Muscle layer of colon (tissue), 2 donors: ENCODE data around the gene PLCZ1.
"Not testable (repeated sequence)": the region's sequence is repeated elsewhere in the genome, so short reads cannot be mapped to it uniquely, and the experiment has no call there.

ENCODE experiments used
- H3K27ac ChIP-seq: one replicate; pipeline ENCODE4 v1.7.0; 2013; ENCODE audit warnings: low read depth, mild to moderate bottlenecking, low read length, moderate library complexity
- H3K27me3 ChIP-seq, 2 donors: one replicate each; pipeline ENCODE4 v1.7.0; 2013; ENCODE audit warnings: low read length in 2 of 2, mild to moderate bottlenecking in 2 of 2; ENCODE audit not compliant: insufficient read depth in 2 of 2, control insufficient read depth in 1 of 2
- H3K36me3 ChIP-seq: one replicate; pipeline ENCODE4 v1.7.0; 2013; ENCODE audit warnings: mild to moderate bottlenecking, low read length; ENCODE audit not compliant: insufficient read depth
- H3K4me1 ChIP-seq: one replicate; pipeline ENCODE4 v1.7.0; 2013; ENCODE audit warnings: mild to moderate bottlenecking, low read length; ENCODE audit not compliant: insufficient read depth
- H3K4me3 ChIP-seq, 2 donors: one replicate each; pipeline ENCODE4 v1.7.0; 2013; ENCODE audit warnings: low read length in 2 of 2, low read depth in 1 of 2, mild to moderate bottlenecking in 1 of 2, moderate library complexity in 1 of 2
- H3K9ac ChIP-seq: one replicate; pipeline ENCODE4 v1.7.0; 2013; ENCODE audit warnings: low read length
- H3K9me3 ChIP-seq: one replicate; pipeline ENCODE4 v1.7.0; 2013; ENCODE audit warnings: mild to moderate bottlenecking, low read length
- donor health status: abdominal sarcoma.
- donor health status: Adenocarcinoma of cecum.

Gene PLCZ1, protein sequence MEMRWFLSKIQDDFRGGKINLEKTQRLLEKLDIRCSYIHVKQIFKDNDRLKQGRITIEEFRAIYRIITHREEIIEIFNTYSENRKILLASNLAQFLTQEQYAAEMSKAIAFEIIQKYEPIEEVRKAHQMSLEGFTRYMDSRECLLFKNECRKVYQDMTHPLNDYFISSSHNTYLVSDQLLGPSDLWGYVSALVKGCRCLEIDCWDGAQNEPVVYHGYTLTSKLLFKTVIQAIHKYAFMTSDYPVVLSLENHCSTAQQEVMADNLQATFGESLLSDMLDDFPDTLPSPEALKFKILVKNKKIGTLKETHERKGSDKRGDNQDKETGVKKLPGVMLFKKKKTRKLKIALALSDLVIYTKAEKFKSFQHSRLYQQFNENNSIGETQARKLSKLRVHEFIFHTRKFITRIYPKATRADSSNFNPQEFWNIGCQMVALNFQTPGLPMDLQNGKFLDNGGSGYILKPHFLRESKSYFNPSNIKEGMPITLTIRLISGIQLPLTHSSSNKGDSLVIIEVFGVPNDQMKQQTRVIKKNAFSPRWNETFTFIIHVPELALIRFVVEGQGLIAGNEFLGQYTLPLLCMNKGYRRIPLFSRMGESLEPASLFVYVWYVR

DNA sequence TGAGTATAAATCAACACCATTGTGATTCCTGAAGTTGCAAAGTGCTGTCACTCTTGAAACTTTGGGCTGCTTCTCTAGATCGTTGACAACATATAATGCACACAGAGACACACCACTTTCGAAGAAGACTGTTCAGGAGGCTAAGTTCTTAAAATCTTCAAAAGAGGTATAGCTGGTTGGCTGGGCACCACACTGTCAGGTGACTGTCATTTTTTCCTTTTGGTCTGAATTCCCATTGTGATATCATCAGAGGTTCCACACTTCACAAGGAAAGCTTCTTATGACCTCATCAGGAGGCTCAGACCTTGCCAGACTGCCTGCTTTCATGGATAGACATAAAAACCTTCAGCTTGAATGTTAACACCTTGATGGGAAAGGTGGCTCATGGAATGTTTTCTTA, at the start of gene PLCZ1, which contains the start of gene CAPZA3:
Gene PLCZ1, minus strand, starts transcription at position 194 of the 400 bp plus-strand sequence. CDS start 641 bp downstream, outside the sequence.
Gene CAPZA3, plus strand, starts transcription at position 301 of the 400 bp plus-strand sequence. CDS start 150 bp downstream, outside the sequence.
- Histone ChIP-seq H3K4me1 (no peaks in the 10 kb centered on the region), H3K27me3 (no peaks in the 10 kb centered on the region), H3K4me3 (no peak within 1 kb of the TSS), H3K36me3 (no peaks in the 10 kb centered on the region), H3K9ac (no peak within 1 kb of the TSS), H3K27ac (no peak within 1 kb of the TSS), H3K9me3 (no peaks in the 10 kb centered on the region)

DNA sequence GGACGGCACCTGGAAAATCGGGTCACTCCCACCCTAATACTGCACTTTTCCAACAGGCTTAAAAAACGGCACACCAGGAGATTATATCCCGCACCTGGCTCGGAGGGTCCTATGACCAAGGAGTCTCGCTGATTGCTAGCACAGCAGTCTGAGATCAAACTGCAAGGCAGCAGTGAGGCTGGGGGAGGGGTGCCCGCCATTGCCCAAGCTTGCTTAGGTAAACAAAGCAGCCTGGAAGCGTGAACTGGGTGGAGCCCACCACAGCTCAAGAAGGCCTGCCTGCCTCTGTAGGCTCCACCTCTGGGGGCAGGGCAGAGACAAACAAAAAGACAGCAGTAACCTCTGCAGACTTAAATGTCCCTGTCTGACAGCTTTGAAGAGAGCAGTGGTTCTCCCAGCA, 47.7 kb upstream of the PLCZ1 start:
- H3K36me3 ChIP-seq, H3K4me1 ChIP-seq, H3K27ac ChIP-seq, H3K27me3 ChIP-seq, H3K4me3 ChIP-seq, H3K9ac ChIP-seq, H3K9me3 ChIP-seq: not testable (repeated sequence)

DNA sequence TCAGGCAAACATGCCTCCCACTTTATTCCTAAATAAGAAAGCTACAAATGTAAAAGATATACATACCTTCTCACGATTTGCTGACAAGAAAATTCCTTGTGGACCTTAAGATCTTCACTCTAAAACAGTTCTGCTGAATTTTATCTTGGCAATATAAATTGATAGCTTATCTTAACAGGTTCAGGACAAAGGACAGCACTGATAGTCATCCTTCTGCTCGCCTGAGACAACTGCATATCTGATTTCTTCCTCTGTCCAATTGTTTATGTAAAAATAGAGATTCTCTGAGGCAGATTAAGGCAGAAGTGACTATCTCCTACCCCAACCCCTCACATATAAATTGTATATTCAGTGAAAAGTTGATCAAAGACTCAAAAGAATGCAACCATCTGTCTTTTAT, 45.0 kb upstream of the PLCZ1 start:
- H3K9me3 ChIP-seq: no peaks in the 10 kb centered on the region
- H3K4me1 ChIP-seq: no peaks in the 10 kb centered on the region
- no peaks in the 10 kb centered on the region for H3K27me3 ChIP-seq
- H3K4me3 ChIP-seq: no peak overlapping the region
- no peak overlapping the region for H3K27ac ChIP-seq
- no peak overlapping the region for H3K9ac ChIP-seq
- no peaks in the 10 kb centered on the region for H3K36me3 ChIP-seq

DNA sequence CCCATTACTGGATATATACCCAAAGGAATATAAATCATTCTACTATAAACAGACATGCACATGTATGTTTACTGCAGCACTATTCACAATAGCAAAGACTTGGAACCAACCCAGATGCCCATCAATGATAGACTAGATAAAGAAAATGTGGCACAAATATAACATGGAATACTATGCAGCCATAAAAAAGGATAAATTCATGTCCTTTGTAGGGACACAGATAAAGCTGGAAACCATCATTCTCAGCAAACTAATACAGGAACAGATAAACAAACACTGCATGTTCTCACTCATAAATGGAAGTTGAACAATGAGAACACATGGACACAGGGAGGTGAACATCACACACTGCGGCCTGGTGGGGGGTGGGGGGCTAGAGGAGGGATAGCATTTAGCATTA, 28.7 kb upstream of the PLCZ1 start:
- not testable (repeated sequence) for H3K4me3 ChIP-seq, H3K27ac ChIP-seq, H3K36me3 ChIP-seq, H3K9ac ChIP-seq, H3K9me3 ChIP-seq, H3K4me1 ChIP-seq, H3K27me3 ChIP-seq

DNA sequence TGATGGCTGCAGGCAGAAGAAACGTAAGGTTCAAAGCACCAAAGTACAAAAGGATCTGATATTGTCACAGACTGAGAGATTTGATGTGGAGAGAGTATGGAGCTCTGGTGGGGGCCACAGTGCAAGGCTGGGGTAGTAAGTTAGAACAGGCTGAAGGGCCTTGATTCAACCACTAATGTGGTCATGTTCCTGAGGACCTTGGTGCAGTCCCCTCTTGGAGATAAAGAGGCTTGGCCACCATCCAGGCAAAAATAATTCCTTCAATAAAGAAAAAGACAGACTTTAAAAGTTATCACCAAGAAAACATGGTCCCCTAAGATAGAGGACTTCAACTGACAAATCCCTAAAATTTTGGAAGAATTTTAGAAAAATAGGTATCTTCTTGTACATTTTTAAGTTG, 17.5 kb upstream of the PLCZ1 start:
- Histone ChIP-seq H3K27ac (no peak overlapping the region), H3K36me3 (no peaks in the 10 kb centered on the region), H3K4me3 (no peak overlapping the region), H3K9ac (no peak overlapping the region), H3K9me3 (no peaks in the 10 kb centered on the region), H3K27me3 (no peaks in the 10 kb centered on the region), H3K4me1 (peaks cover 7% of the 10 kb centered on the region)

DNA sequence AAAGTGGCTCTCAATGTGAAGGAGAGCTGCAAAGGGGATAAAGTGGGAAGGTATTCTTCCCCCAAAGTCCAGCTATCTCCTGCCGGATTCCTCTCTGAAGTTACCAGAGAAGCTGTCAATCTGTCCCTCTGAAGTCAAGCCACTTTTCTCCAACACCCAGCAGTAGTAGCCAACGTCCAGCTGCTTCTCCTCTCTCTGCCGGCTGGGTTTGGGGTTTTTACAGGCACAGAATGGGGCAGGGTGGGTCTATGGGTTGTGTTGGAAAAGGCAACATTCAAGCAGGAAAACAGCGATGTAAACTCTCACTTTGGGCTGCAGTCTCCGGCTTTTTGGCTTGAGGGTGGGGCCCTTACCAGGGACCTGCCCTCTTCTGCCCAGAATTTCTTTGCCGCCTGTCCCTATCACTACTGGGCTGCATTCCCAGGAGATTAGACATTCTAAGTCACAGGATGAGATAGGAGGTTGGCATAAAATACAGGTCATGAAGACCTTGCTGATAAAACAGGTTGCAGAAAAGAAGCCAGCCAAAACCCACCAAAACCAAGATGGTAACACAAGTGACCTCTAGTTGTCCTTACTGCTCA, 16.4 kb upstream of the PLCZ1 start:
- Histone ChIP-seq H3K27me3 (no peaks in the 10 kb centered on the region), H3K9ac (no peak overlapping the region), H3K4me1 (peaks cover 7% of the 10 kb centered on the region), H3K36me3 (no peaks in the 10 kb centered on the region), H3K27ac (no peak overlapping the region), H3K4me3 (no peak overlapping the region), H3K9me3 (no peaks in the 10 kb centered on the region)

DNA sequence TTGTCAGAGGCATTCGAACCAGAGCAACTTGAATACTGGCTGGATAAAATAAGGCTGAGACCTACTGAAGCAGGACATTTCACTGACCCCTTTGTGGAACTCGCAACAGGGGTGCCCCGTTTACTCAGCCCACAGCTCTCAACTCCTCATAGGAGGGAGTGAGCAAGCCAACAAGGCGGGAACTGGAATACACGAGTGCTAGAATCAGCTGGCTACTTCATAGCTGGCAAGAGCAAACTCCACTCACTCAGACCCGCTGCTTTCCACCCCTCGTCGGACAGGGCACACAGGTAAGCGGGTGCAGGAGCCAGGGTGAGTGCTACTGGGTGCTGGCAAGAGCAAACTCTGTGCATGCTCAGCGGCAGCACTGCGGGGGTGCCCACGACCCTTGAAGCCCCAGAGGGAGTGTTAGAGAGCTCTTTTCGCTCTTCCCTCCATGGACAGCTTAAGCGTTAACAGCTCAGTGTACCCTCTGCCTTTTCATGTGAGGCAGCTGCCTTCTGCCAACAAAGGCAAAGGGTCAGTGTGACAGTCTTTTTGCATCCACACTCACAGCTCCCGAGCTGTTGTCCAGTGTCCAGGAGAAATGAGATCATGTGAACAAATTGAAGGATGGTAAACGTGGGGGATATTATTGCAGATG, 15.8 kb upstream of the PLCZ1 start:
- Histone ChIP-seq H3K4me3 (no peak overlapping the region), H3K27ac (no peak overlapping the region)

DNA sequence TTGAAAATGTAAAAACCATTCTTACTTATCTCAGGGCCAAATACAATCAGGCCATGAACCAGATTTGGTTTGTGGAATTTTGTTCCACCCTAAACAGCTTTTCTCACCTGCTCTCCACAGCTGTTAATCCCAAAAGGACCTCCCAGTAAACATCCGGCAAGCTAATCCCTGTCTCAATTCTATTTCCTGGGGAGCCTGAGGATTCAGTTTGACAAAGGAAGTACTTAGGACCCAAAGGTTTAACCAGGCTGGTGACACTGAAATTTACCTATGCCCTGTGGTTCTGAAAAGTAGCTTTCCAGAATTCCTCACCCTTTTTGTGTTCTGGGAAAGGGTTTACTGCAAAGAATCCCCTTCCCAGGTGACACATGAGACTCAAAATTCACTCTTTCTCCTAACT, 15.1 kb upstream of the PLCZ1 start:
- Histone ChIP-seq H3K27ac (no peak overlapping the region), H3K27me3 (no peaks in the 10 kb centered on the region), H3K4me1 (peaks cover 7% of the 10 kb centered on the region), H3K36me3 (no peaks in the 10 kb centered on the region), H3K9me3 (no peaks in the 10 kb centered on the region), H3K9ac (no peak overlapping the region), H3K4me3 (no peak overlapping the region)

More for the DNA sequence above, 15.8 kb upstream of the PLCZ1 start:
- Histone ChIP-seq H3K4me1 (peaks cover 7% of the 10 kb centered on the region), H3K9ac (no peak overlapping the region), H3K36me3 (no peaks in the 10 kb centered on the region), H3K9me3 (no peaks in the 10 kb centered on the region), H3K27me3 (no peaks in the 10 kb centered on the region)

DNA sequence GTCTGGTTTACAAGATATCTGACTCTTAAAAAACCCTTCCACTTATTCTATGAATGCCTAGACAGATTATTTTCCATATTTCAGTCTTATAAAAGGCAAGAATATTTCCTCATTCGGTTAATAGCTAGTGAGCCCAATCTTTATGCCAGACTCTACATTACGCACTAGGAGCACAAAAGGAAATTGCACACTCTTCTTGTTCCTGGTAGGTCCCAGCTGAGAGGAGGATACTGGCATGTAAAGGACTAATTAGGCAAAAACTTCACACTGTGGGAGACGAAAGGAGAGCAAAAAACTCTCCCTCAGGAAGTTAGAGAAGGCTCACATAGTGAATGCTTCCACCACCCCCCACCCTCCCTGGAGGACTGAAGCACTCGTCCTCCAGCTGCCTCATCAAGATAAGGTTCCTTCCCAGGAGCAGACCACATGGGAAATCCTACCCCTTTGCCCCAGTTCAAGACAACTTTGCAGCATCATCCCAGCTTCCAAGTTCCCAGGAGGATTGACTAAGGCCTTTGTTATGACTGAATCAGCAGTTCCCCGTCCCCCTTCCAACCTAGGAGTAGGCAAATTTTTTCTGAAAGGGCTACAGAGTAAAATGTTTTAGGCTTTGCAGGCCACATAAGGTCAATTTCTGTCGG, 14.6 kb upstream of the PLCZ1 start:
- Histone ChIP-seq H3K4me3 (no peak overlapping the region), H3K9me3 (no peaks in the 10 kb centered on the region), H3K9ac (no peak overlapping the region), H3K27me3 (no peaks in the 10 kb centered on the region), H3K27ac (no peak overlapping the region), H3K36me3 (no peaks in the 10 kb centered on the region), H3K4me1 (peaks cover 7% of the 10 kb centered on the region)

DNA sequence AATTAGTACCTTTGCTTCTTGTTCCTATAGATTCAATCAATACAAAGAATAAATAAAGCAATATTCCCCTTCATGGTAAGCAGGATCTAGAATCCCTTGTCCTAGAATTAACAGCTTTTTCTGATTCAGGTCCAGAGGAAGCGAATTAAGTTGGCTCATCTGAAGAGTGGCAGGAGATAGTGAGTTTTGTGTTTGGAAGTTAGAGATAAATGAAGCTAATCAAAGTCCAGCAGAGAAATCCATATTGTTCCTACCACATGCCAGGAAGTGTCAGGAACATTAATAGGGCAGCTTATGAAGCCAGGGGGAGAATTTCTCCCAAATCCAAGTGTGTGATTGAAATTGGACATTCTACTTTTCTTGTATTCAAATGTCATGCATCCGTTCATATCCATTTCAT, 14.1 kb upstream of the PLCZ1 start:
- Histone ChIP-seq H3K4me1 (peaks cover 7% of the 10 kb centered on the region), H3K27ac (no peak overlapping the region), H3K9me3 (no peaks in the 10 kb centered on the region), H3K27me3 (no peaks in the 10 kb centered on the region), H3K4me3 (no peak overlapping the region), H3K9ac (no peak overlapping the region), H3K36me3 (no peaks in the 10 kb centered on the region)

DNA sequence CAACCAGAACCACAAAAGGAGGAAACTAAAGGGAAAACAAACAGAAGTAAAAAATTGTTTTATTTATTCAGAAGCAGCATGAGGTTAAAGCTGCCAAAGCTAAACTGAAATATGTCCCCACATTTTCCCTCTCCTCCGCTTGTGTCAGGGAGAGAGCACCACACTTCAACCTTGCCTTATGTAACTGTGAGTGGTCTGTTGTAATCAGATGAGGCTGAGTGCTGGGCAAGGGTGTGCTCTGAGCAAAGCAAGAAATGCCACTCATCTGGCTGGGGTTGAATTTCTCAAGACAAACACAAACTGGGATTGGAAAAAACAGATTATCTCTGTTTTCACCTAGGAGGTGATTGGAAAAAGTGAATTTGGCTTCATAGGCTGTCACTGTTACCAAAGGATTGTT, 12.3 kb upstream of the PLCZ1 start:
- no peaks in the 10 kb centered on the region for H3K9me3 ChIP-seq
- H3K27ac ChIP-seq: no peak overlapping the region
- no peak overlapping the region for H3K4me3 ChIP-seq
- peaks cover 7% of the 10 kb centered on the region for H3K4me1 ChIP-seq
- no peaks in the 10 kb centered on the region for H3K36me3 ChIP-seq
- no peak overlapping the region for H3K9ac ChIP-seq
- no peaks in the 10 kb centered on the region for H3K27me3 ChIP-seq
